Measurements from ENCODE around the gene KCNJ18.
"Not testable (repeated sequence)": the region's sequence is repeated elsewhere in the genome, so short reads cannot be mapped to it uniquely, and the experiment has no call there.

Gene KCNJ18

DNA sequence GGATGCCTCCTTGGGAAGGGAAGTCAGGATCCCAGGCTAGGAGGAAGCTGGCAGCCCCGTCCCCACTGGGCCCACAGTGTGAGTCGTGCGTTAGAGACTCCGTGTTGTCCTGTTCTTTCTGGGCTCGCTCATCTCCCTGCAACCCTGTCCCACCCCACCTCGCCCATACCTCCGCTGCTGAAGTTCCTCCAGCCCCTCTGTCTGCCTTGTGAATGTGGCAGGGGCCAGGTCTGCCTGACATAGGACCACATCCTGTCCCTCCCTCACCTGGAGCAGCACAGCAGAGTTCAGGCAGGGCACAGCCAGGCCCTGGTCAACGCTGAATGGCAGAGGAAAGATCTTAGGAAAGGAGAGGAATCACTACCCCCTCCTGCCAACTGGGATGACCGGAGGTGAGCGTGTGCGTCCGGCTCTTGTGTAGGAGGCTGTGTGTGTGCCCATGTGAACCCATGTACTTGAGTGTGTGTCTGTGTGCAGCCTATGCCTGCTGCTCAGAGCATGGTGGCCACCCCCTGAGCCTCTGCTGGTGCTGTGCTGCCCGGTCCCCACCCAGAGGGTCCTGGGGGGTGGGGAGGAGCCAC lies 12.8 kb downstream of the KCNJ18 start:
- DNase-seq, result no peak

- not testable (repeated sequence) for DNase-seq
Measured at GRCh38 chr17:21705746-21706145, 13.4 kb downstream of the KCNJ18 start.

GRCh38 chr17:21706546-21706945 lies 14.2 kb downstream of the KCNJ18 start:
- not testable (repeated sequence) for DNase-seq

DNA sequence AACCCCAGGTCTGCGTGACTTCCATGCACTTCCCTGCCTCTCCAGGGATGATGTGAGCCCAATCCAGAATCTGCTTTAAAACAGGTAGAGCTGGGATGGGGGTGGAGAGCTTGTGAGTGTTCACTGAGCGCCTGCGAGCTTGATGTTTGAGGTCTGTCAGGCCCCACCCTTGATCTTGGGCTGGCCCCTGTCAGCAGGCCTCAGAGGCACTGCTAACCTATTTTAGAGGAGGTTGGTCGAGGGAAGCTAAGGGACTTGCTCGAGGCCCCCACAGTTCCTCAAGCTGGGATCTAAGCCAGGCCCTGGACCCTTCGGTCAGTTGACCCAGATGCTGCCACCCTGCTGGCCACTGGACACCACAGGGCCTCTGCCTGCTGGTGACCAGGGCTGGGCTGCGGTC lies 14.8 kb downstream of the KCNJ18 start:
- not testable (repeated sequence) for DNase-seq

- not testable (repeated sequence) for DNase-seq
Measured at GRCh38 chr17:21707711-21708611, 15.6 kb downstream of the KCNJ18 start.

GRCh38 chr17:21708612-21709535 lies 16.6 kb downstream of the KCNJ18 start:
- DNase-seq, result not testable (repeated sequence)

DNA sequence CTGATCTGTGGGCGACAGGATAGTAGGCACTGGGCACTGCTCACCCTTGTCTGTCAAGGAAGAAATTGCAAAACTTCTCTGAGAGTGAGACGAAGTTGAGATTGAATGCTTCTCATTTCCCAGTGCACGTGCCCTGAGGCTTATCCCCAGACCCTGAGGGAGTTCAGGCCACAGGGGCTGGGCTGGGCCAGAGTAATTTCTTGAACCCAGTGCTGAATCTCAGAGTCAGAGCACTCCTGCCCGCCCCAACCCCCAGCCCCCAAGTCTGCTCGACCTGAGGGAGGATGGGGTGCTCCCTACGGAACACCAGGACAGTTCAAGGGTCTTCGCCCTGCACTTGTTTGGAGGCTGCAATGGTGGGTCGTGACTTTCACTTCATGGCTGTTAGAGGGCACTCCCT lies 17.7 kb downstream of the KCNJ18 start:
- DNase-seq, result not testable (repeated sequence)

GRCh38 chr17:21710486-21710885 lies 18.2 kb downstream of the KCNJ18 start:
- not testable (repeated sequence) for DNase-seq

- no peak for DNase-seq
Measured at GRCh38 chr17:21711182-21711581, 18.9 kb downstream of the KCNJ18 start.

DNA sequence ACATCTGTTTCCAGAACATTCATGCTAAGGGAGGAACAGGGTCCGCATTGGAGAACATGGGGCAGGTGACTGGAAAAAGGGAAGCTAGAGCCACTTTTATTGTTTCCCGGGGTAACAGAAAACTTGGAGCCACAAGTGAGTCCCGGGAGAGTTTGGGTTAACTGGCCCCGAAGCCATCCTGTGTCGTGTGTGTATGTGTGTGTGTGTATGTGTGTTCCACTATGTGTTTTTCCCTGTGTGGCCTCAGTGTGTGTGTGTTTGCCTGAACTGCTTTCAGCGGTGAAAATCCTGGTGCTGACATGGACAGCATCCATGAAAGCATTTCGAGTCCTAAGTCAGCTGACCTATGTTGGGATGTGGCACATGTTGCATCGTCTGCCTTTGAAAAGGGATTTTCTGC lies 20.7 kb downstream of the KCNJ18 start:
- not testable (repeated sequence) for DNase-seq

DNA sequence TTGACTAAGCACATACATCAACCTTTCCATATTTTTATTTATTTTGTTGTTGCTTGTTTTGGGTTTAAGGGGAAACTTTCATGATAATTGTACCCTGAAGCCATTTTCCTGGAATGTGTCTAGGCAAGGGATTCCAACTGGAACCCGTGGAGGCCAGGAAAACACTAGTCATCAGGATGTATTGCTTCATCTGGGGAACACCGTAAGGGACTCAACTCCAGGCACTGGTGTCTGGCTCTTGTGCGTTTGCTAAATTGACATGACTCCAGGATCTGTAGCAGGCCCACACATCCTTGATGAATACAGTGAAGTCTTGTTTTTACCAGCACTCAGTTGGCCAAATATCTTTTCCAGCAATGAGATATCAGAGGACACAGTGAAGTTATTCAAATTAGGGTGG lies 21.3 kb downstream of the KCNJ18 start:
- not testable (repeated sequence) for DNase-seq

DNA sequence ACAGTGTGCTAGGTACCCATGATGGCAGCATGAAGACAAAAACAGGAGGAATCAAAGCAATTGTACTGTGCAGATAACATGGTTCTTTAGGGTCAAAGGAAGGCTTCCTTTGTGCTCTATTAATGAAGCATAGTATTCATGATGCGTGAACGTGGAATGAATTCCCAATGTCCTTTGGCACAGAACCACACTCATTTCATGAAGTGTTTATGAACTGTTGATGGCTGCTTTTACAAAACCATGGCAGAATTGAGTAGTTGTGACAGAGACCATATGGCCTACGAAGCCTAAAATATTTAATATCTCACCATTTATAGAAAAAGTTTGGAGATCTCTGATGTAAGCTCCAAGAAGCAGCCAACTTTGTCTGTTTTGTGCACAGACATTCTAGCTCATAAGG lies 22.4 kb downstream of the KCNJ18 start:
- DNase-seq, result not testable (repeated sequence)

DNA sequence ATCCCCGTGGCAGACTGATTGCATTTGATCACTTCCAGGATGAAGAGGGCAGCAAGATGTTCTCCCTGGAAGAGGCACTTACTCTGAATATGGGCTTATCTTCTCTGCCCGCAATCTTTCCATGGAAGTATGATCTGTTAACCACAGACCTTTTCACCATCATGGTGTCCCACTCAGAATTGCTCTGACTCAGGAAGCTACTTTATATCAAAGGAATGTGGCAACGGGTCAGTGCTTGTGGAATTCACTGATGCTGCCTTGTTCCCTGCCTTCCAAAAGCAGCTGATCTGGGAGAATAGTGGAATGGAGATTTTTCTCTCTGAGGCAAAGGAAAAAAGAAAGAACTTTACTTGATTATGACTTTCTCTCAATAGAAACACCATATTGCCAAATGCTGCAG lies 23.6 kb downstream of the KCNJ18 start:
- DNase-seq, result not testable (repeated sequence)

DNA sequence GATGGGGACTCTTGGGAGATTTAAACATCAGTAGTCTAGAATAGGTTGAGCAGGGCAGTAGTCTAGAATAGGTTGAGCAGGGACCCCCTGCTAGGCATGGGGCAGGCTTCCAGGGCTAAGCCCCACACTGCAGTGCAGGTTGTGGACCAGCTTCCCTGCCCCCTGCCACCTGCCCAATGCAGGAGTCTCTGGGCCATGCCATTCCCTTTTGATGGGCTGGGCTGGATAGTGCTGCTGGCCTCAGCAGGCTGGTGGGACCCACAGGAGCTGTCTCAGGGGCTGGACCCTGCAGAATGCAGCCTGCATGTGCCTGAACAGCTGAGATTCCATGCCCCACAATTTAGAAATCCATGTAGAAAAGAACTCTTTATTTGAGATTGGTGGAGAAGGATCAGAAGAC lies 26.6 kb downstream of the KCNJ18 start:
- DNase-seq, result not testable (repeated sequence)

DNA sequence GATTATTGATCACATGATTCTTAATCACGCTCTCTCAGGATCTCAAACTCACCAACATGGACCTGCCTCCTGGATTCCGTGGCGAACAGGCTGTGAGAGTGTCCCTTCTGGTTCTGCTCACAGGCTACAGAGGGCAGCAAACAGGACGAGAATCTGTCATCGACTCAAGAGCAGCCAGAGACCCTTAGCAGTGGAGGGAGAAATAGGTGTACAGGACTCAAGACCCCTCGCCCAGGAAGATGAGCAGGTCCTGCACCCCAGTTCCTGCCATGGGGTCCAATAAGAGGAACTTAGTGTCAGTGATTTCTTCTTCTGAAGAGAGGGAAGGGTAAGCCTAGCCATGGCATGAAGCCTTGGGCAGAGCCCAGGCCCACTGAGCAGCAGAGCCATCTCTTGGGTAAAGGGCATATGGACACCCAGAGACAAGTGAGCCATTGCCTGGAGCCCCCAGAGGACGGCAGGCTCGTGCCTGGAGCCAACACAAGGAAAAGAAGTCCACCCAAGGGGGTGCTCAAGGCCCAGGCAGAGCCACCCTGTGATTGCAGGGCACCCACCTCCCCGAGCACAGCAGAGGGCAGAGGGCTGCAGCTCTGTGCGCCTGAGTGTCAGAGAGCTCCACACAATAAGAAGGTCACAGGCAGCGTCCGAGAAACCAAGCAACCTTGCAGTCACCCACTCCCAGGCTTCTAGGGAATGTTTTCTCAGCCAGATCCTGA lies 27.3 kb downstream of the KCNJ18 start:
- not testable (repeated sequence) for DNase-seq

DNA sequence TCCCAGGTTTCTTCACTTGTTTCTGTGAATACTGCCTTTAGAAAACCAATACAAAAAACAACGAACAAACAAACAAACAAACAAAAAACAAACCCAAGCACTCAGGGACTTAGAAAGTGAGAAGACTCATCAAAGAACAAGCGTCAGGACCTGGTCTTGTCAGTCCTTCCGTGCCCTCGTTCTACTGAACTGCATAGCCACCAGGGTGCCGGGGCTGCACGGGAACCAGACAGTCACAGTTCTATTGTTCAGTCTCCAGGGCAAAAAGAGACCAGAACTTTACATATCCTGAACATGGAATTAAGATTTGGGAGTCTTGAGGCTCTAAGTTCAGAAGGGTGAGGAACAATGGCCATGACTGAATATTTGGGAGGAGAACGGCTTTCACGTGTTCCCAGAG lies 28.2 kb downstream of the KCNJ18 start:
- not testable (repeated sequence) for DNase-seq

DNA sequence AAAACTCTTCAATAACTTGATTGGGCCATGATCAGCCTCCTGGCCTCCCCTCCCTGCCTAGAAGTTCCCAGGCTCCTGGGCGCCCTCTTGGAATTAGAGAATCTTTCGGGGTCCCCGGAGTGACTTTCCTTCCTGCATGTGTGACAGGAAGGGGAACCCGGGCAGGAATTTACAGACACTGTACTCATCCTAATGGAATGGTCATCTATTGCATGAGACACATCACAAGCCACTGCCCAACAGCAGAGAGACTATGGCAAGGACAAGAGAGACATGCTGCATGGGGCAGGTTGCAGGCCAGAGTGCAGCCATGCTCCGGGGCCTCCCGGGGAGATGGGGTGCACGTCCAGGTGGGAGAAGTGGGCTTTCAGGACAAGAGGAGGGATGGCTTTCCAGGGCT lies 29.9 kb downstream of the KCNJ18 start:
- not testable (repeated sequence) for DNase-seq

DNA sequence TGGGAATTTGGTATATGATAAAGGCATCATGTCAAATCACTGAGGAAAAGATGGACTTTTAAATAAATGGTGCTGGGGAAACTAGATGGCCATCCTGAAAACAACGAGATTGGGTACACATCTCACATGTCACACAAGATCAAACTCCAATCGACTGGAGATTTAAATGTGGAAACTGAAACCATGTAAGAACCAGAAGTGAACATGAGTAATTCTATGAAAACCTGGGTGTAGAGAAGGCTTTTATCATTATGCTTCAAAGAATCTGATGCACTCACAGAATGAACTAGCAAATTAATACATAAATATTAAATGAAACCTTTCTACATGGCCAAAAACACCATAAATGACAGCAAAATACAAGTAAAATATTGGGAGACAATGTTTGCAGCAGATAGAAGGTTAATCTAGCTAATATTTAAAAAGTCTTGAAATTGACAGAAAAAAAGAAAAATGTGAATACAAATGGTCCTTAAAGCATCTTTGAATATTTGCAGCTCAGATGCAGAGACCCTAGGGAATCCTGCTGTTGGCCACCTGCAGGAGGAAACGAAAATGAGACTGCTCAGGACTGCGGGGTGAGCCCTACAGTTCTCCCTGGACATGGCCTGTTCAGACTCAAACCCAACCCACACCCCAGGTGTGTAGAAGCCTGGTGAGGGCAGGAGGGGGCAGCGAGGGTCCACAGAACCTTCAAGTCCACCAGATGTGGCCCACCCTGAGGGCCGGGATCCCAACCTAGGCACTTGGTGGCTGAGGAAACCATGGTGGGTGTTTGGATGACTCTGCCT lies 32.1 kb downstream of the KCNJ18 start:
- not testable (repeated sequence) for DNase-seq

DNA sequence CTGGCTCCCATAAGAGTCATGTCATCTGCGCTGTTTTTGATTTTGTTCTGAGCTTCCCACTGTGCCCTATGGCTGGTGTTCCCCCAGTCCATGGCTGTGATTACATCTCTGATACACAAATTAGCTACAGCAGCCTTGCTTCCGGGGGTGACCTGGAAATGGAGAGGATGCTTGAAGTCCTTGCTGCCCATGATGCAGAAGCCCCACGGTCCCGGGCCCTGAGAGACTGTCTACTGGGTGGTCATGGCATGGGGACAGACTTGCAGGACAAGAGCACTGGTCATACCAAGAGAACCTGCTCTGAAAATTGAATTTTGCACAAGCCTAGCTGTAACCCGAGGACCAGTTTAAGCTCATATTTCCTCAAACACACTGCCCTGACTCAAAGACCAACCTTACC lies 38.8 kb downstream of the KCNJ18 start:
- not testable (repeated sequence) for DNase-seq

GRCh38 chr17:21733931-21734330 lies 41.6 kb downstream of the KCNJ18 start:
- DNase-seq, result not testable (repeated sequence)

DNA sequence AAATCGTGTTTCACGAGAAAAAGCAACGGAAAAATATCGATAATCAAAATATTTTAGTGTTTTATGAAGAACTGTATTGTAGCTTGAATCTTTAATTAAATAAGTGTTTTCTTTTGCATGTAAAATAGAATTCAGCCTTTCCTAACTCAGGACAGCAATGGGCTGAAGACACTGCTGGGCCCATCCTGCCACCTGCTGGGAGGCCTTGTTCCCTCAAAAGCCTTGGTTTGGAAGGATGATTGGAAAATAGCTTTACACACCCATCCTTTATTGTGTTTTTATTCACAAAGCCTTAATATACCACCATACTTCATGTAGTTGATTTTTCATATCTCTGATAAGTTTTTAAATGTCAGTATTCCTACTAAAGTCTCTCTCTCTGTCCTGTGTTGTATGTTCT lies 43.5 kb downstream of the KCNJ18 start:
- DNase-seq, result not testable (repeated sequence)

Measured in SHP77 (cell line).